Inferior parietal cortex (tissue), 1 donor: ENCODE data around the gene PCGF3.
"Not testable (repeated sequence)": the region's sequence is repeated elsewhere in the genome, so short reads cannot be mapped to it uniquely, and the experiment has no call there.

Experiments
- DNase-seq: peaks from one replicate; pipeline ENCODE4 v3.0.0-alpha.2; 2016; ENCODE audit errors: extremely low spot score

PCGF3 gene

GRCh38 chr4:668219-668618 lies 37.4 kb upstream of the PCGF3 start:
- not testable (repeated sequence) for DNase-seq

GRCh38 chr4:669806-670559 lies 35.6 kb upstream of the PCGF3 start:
- not testable (repeated sequence) for DNase-seq

GRCh38 chr4:671769-672168 lies 33.9 kb upstream of the PCGF3 start:
- DNase-seq: no peak

- no peak for DNase-seq
These were observed 32.1 kb upstream of the PCGF3 start for GRCh38 chr4:673349-674091.

GRCh38 chr4:674172-675035 lies 31.2 kb upstream of the PCGF3 start, which contains the start of the genes ATP5ME and MYL5:
Gene ATP5ME (minus strand): TSS chr4:674276. CDS start chr4:674247, 29 bp downstream.
Gene MYL5 (plus strand): TSS chr4:674542. CDS start chr4:678027, 3,485 bp downstream.
- peak; percentile 96 for DNase-seq

GRCh38 chr4:675036-675882 lies 30.4 kb upstream of the PCGF3 start:
- DNase-seq: no peak

- DNase-seq: no peak
These were observed 29.4 kb upstream of the PCGF3 start for GRCh38 chr4:675980-676870.

- no peak for DNase-seq
These were observed 28.8 kb upstream of the PCGF3 start for GRCh38 chr4:676871-677235.

GRCh38 chr4:677431-678293 lies 28.0 kb upstream of the PCGF3 start:
- DNase-seq: no peak

- no peak for DNase-seq
These were observed 27.1 kb upstream of the PCGF3 start for GRCh38 chr4:678331-679103.

GRCh38 chr4:679104-679481 lies 26.5 kb upstream of the PCGF3 start:
- DNase-seq: no peak

- DNase-seq: no peak
These were observed 26.0 kb upstream of the PCGF3 start for GRCh38 chr4:679629-680028.

- no peak for DNase-seq
These were observed 25.5 kb upstream of the PCGF3 start for GRCh38 chr4:680091-680490.

GRCh38 chr4:680551-680927 lies 25.1 kb upstream of the PCGF3 start:
- no peak for DNase-seq

GRCh38 chr4:680928-681645 lies 24.5 kb upstream of the PCGF3 start:
- DNase-seq: no peak

GRCh38 chr4:681736-682451 lies 23.7 kb upstream of the PCGF3 start:
- DNase-seq: no peak

- no peak for DNase-seq
These were observed 23.0 kb upstream of the PCGF3 start for GRCh38 chr4:682490-683172.
